GM12864 (cell line): ENCODE results near the gene OR13G1.

Experiments used
- DNase-seq: peaks from one replicate; pipeline ENCODE4 v3.0.0-alpha.2; 2011; ENCODE audit warnings: low read depth
- H3K4me3 ChIP-seq: 2 replicates; pipeline ENCODE4 v1.5.1; 2011; ENCODE audit warnings: mild to moderate bottlenecking, low read depth, low read length, control low read depth
- CTCF ChIP-seq: IDR thresholded peaks from 2 replicates; pipeline ENCODE4 v1.5.1; 2011; ENCODE audit warnings: low read depth, mild to moderate bottlenecking, moderate library complexity, low read length, control low read depth, inconsistent platforms; ENCODE audit errors: missing control alignments

OR13G1 gene

GRCh38 chr1:247680171-247680570 is 632 bp upstream of the OR13G1 start:
- DNase-seq: no peak
- TF ChIP-seq CTCF: no peak
- H3K4me3 ChIP-seq: no peak overlapping the region

GRCh38 chr1:247669225-247669624 is 10.3 kb downstream of the OR13G1 start:
- H3K4me3 ChIP-seq: no peak overlapping the region
- no peak for TF ChIP-seq CTCF
- DNase-seq: no peak

GRCh38 chr1:247656221-247656875 is 23.2 kb downstream of the OR13G1 start:
- H3K4me3 ChIP-seq: no peak overlapping the region
- DNase-seq: no peak
- TF ChIP-seq CTCF: no peak

GRCh38 chr1:247653040-247653439 is 26.5 kb downstream of the OR13G1 start:
- no peak for DNase-seq
- TF ChIP-seq CTCF: no peak

GRCh38 chr1:247647864-247648263 is 31.7 kb downstream of the OR13G1 start:
- no peak for TF ChIP-seq CTCF
- no peak overlapping the region for H3K4me3 ChIP-seq
- DNase-seq: no peak

More at GRCh38 chr1:247653040-247653439, 26.5 kb downstream of the OR13G1 start:
- H3K4me3 ChIP-seq: no peak overlapping the region

- TF ChIP-seq CTCF: no peak
- no peak for DNase-seq
- no peak overlapping the region for H3K4me3 ChIP-seq
Observed at GRCh38 chr1:247646867-247647266, 32.7 kb downstream of the OR13G1 start.

- H3K4me3 ChIP-seq: no peak overlapping the region
- no peak for TF ChIP-seq CTCF
- no peak for DNase-seq
Observed at GRCh38 chr1:247642742-247643141, 36.8 kb downstream of the OR13G1 start.
